Activated naive CD4-positive, alpha-beta T cell treated with anti-CD3 and anti-CD28 coated beads for 36 hours (primary cell): ENCODE measurements around the gene CEBPZOS. TPM values are rescaled to one million over a fixed set of nuclear protein-coding genes. Genes with fewer than 3 reads are reported as not detected.
"Not testable (repeated sequence)": the region's sequence is repeated elsewhere in the genome, so short reads cannot be mapped to it uniquely, and the experiment has no call there.

ENCODE experiments used
- CTCF ChIA-PET: fragments of 350-600 bp; sonication (Branson Sonifier 250); formaldehyde crosslinking; loops from one replicate; lab custom pipeline; 2021; ENCODE audit warnings: antibody characterized with exemption; lab: Charles Lee
- DNase-seq: peaks from one replicate; pipeline ENCODE4 v3.0.0-alpha.2; 2020
- H3K27ac Mint-ChIP-seq: one replicate; pipeline ENCODE4 v1.8.0; 2021; ENCODE audit warnings: mild to moderate bottlenecking, mixed read lengths
- H3K27me3 Mint-ChIP-seq: one replicate; pipeline ENCODE4 v1.8.0; 2021; ENCODE audit warnings: low read depth, mixed read lengths
- H3K36me3 Mint-ChIP-seq: one replicate; pipeline ENCODE4 v1.8.0; 2021; ENCODE audit warnings: low read depth, mixed read lengths
- H3K4me1 Mint-ChIP-seq: one replicate; pipeline ENCODE4 v1.8.0; 2021; ENCODE audit warnings: low read depth, mixed read lengths
- H3K4me3 Mint-ChIP-seq: one replicate; pipeline ENCODE4 v1.8.0; 2021; ENCODE audit warnings: mild to moderate bottlenecking, moderate library complexity, mixed read lengths
- H3K9me3 Mint-ChIP-seq: one replicate; pipeline ENCODE4 v1.8.0; 2021; ENCODE audit warnings: mixed read lengths
- intact Hi-C: fragments of 100-400 bp; cut with micrococcal nuclease; formaldehyde crosslinking; loops from one replicate; pipeline ENCODE4 v1.15.1; 2023
- total RNA-seq, 2 experiments: library from RNA; stranded (reverse); gene quantifications; one replicate each; pipeline ENCODE4 v1.2.3, GENCODE V29; 2021

CEBPZOS gene
- total RNA-seq, 2 experiments from 2014 or later: 30.3 to 30.7 TPM

DNA sequence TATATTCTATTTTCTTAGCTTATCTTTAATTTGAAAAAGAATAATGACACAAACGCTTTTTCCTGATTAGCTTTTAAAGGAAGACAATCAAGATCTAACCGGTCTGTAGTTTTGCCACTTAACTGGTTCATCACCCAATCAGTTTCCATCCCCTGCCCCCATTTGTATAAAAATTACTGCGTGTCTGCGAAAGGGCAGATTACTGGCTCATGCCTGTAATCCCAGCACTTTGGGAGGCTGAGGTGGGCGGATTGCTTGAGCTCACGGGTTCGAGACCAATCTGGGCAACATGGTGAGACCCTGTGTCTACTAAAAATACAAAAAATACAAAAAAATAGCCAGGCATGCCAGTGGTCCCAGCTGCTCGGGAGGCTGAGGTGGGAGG, 2.4 kb downstream of the CEBPZOS start:
- peaks cover 32% of the 10 kb centered on the region for H3K4me1 Mint-ChIP-seq
- CTCF ChIA-PET: no interaction called here
- H3K27me3 Mint-ChIP-seq: no peaks in the 10 kb centered on the region
- intact Hi-C loops: no loop called here
- H3K4me3 Mint-ChIP-seq: no peak overlapping the region
- H3K27ac Mint-ChIP-seq: peak overlapping the region; percentile 30
- DNase-seq: no peak
- H3K9me3 Mint-ChIP-seq: peaks cover 2% of the 10 kb centered on the region
- H3K36me3 Mint-ChIP-seq: peaks cover 24% of the 10 kb centered on the region

DNA sequence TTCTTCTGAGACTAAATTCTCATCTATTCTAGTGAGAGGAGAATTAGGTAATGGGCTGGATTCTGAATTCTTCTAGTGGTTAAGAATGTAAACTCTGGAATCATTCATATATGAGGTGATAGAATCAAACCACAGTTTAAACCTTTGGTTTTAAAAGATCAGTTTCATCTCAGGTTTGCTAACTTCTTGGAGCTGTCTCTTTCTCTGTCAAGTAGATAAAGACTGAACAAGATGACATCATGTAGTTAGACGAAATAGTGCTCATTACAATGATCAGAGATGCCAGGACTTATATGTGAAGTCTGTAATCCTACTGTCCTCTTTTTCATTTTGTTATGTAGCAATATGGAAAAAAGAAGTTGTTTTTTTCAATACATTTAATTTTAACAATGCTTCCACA, 4.9 kb downstream of the CEBPZOS start:
- H3K36me3 Mint-ChIP-seq: peaks cover 49% of the 10 kb centered on the region
- no peak overlapping the region for H3K4me3 Mint-ChIP-seq
- H3K27me3 Mint-ChIP-seq: no peaks in the 10 kb centered on the region
- DNase-seq: no peak
- intact Hi-C loops: no loop called here
- peaks cover 8% of the 10 kb centered on the region for H3K9me3 Mint-ChIP-seq
- H3K27ac Mint-ChIP-seq: peak overlapping the region; percentile 66
- peaks cover 33% of the 10 kb centered on the region for H3K4me1 Mint-ChIP-seq
- CTCF ChIA-PET: interaction anchor here (0.7 to 1.2 kb wide), 2 partner anchors 14 to 45 kb away, joined by 3 to 4 read pairs; no protein-coding TSS in a partner anchor

DNA sequence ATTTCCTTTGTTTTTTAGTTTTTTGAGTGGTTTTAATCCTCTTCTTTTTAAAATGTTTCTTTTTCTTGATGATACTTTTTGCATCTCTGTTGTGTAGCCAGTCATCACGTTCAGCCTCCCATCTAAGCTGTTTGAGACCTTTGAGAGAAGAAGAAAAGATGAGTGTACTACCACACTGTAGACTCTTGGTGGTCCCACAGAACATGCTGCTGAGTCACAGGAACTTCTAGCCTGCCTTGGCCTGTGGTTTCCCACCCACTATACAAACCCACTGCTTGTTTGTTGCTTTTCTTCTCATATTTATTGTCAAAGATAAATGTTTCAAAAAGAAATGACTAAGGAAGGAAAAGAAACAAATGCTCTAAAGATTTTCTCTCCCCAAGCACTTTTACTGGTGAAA, 5.5 kb downstream of the CEBPZOS start:
- peak; percentile 13 for DNase-seq

DNA sequence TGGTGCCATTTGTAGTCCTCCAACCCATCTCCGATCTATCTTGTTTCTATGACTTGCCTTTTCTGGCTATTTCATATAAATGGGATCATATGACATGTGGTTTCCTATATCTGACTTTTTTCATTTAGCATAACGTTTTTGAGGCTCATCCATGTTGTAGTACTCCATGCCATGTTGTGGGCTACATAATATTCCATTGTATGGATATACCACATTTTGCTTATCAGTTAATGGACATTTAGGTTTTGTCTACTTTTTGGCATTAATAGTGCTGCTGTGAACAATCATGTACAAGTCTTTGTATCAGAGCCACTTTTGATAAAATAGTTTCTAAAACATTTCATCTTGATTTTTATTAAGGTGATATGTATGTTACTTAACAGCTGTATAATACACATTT, 7.4 kb downstream of the CEBPZOS start:
- CTCF ChIA-PET: interaction anchor here (1.7 kb wide), 1 partner anchor 8 kb away, joined by 4 read pairs; no protein-coding TSS in a partner anchor
- H3K4me3 Mint-ChIP-seq: no peak overlapping the region
- H3K4me1 Mint-ChIP-seq: peaks cover 38% of the 10 kb centered on the region
- intact Hi-C loops: no loop called here
- no peak for DNase-seq
- H3K27me3 Mint-ChIP-seq: no peaks in the 10 kb centered on the region
- peaks cover 72% of the 10 kb centered on the region for H3K36me3 Mint-ChIP-seq
- H3K27ac Mint-ChIP-seq: peak overlapping the region; percentile 67
- H3K9me3 Mint-ChIP-seq: peaks cover 31% of the 10 kb centered on the region

More for the DNA sequence above, 5.5 kb downstream of the CEBPZOS start:
- Mint-ChIP-seq H3K4me1 (peaks cover 35% of the 10 kb centered on the region), H3K27ac (peak overlapping the region; percentile 66), H3K9me3 (peaks cover 12% of the 10 kb centered on the region), H3K36me3 (peaks cover 53% of the 10 kb centered on the region), H3K27me3 (no peaks in the 10 kb centered on the region), H3K4me3 (no peak overlapping the region)
- intact Hi-C loops: no loop called here
- CTCF ChIA-PET: no interaction called here

DNA sequence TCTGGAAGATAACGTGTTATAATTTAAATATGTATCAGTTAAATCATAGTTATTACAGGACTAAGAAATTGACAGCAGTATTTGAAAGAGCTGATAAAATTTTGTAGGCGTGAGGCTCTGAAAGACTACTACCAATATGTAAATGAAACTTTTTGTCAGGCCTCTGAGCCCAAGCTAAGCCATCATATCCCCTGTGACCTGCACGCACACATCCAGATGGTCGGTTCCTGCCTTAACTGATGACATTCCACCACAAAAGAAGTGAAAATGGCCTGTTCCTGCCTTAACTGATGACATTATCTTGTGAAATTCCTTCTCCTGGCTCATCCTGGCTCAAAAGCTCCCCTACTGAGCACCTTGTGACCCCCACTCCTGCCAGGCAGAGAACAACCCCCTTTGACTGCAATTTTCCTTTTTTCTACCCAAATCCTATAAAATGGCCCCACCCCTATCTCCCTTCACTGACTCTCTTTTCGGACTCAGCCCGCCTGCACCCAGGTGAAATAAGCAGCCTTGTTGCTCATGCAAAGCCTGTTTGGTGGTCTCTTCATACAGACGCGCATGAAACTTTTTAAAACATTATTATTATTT, 8.9 kb downstream of the CEBPZOS start:
- DNase-seq, CTCF ChIA-PET, H3K4me3 Mint-ChIP-seq, H3K27me3 Mint-ChIP-seq, intact Hi-C loops: not testable (repeated sequence)
- peaks cover 34% of the 10 kb centered on the region for H3K4me1 Mint-ChIP-seq
- peak overlapping the region; percentile 26 for H3K27ac Mint-ChIP-seq
- peaks cover 83% of the 10 kb centered on the region for H3K36me3 Mint-ChIP-seq
- H3K9me3 Mint-ChIP-seq: peaks cover 43% of the 10 kb centered on the region

DNA sequence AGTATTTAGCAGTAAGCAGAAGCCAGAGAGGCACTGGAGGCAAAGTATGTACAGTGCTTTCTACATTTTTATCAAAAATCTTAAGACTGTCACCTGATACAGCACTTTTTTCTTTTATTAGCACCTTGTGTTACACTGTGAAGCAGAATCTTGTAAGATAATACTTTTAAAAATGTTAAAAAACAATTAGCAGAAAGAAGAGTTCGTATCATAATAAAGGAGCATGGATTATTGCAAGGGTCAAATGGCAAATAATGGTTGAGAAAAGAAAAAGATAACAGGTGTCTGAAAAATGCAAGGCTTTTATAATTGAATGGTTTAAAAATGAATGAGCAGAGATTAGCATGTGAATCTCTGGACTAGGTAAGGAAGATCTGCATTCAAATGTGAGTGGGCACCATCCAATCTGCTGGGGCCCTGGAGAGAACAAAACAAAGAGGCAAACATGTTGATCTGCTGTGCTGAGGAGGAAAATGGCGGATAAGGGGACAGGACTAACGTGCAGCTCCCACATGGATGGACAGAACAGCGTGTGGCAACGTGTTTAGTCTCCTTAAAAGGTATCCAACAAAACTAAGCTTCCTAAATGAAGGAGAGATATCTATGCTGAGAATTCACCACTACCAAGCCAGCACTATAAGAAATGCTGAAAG, 9.5 kb downstream of the CEBPZOS start:
- H3K4me1 Mint-ChIP-seq: peaks cover 34% of the 10 kb centered on the region
- H3K27ac Mint-ChIP-seq: no peak overlapping the region
- H3K27me3 Mint-ChIP-seq: no peaks in the 10 kb centered on the region
- H3K4me3 Mint-ChIP-seq: no peak overlapping the region
- no peak for DNase-seq
- CTCF ChIA-PET: interaction anchor here (0.6 kb wide), 1 partner anchor 736 kb away, joined by 10 read pairs; no protein-coding TSS in a partner anchor
- H3K36me3 Mint-ChIP-seq: peaks cover 86% of the 10 kb centered on the region
- H3K9me3 Mint-ChIP-seq: peaks cover 44% of the 10 kb centered on the region
- intact Hi-C loops: no loop called here

DNA sequence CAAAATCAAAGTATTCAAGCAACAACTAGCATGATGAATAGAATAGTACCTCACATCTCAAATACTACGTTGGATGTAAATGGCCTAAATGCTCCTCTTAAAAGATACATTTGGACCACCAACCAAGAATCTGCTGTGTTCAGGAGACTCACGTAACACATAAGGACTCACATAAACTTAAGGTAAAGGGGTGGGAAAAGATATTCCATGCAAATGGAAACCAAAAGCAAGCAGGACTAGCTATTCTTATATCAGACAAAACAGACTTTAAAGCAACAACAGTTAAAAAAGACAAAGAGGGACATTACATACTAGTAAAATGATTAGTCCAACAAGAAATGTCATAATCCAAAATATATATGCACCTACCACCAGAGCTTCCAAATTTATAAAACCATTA, 10.5 kb downstream of the CEBPZOS start:
- intact Hi-C loops, DNase-seq, H3K27ac Mint-ChIP-seq, H3K27me3 Mint-ChIP-seq, H3K4me3 Mint-ChIP-seq: not testable (repeated sequence)
- peaks cover 33% of the 10 kb centered on the region for H3K4me1 Mint-ChIP-seq
- peaks cover 44% of the 10 kb centered on the region for H3K9me3 Mint-ChIP-seq
- peaks cover 94% of the 10 kb centered on the region for H3K36me3 Mint-ChIP-seq
- CTCF ChIA-PET: interaction anchor here (0.6 kb wide), 1 partner anchor 737 kb away, joined by 10 read pairs; no protein-coding TSS in a partner anchor

DNA sequence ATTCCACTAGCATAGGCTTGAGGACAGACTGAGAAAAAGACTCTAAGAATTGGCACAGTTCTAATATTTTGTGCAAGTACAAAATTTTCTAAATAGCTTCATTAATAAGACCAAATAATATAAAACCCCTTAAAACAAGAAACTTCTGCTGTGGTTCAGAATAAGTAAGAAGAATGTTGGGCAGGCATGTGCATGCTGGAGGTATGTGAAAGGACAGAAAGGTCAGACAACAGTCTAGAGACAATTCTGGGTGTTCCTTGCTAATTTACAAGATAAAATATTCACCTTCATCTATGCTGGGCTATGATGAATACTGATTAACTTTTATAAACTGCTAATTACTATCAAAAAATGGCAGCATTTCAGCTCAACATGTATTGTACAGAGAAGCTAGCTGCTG, 14.9 kb downstream of the CEBPZOS start:
- H3K36me3 Mint-ChIP-seq: peaks cover 74% of the 10 kb centered on the region
- CTCF ChIA-PET: interaction anchor here (1.0 kb wide), 1 partner anchor 8 kb away, joined by 4 read pairs; no protein-coding TSS in a partner anchor
- intact Hi-C loops: loop anchor here (2.0 kb wide), 1 partner anchor 14 kb away; the partner anchor contains the start of gene CEBPZOS

DNA sequence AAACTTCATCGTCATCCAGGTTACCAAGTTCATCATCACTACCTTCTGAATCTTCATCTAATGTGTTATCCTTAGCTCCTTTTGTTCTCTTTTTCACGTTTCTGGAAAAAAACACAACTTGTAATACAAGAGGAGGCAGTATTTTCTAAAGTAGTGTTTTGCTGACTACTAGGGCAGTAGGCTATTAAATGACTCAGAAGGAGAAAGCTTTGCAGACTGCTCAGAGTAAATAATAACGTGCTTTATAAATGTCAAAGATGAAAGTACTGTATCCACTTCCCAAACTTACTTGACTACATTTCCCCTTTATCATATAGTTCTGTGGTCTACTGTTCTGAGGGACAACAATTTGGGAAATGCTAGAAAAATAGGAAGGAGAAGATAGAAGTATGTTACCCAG, 15.6 kb downstream of the CEBPZOS start:
- Mint-ChIP-seq H3K9me3 (peaks cover 31% of the 10 kb centered on the region), H3K4me1 (peaks cover 25% of the 10 kb centered on the region), H3K27ac (no peak overlapping the region), H3K36me3 (peaks cover 72% of the 10 kb centered on the region), H3K4me3 (no peak overlapping the region), H3K27me3 (no peaks in the 10 kb centered on the region)
- DNase-seq: no peak
- intact Hi-C loops: loop anchor here (2.0 kb wide), 1 partner anchor 15 kb away; the partner anchor contains the start of gene CEBPZOS
- CTCF ChIA-PET: interaction anchor here (1.0 kb wide), 1 partner anchor 9 kb away, joined by 4 read pairs; no protein-coding TSS in a partner anchor

More for the DNA sequence above, 14.9 kb downstream of the CEBPZOS start:
- Mint-ChIP-seq H3K27me3 (no peaks in the 10 kb centered on the region), H3K27ac (no peak overlapping the region), H3K9me3 (peaks cover 36% of the 10 kb centered on the region), H3K4me1 (peaks cover 28% of the 10 kb centered on the region), H3K4me3 (no peak overlapping the region)
- DNase-seq: no peak

DNA sequence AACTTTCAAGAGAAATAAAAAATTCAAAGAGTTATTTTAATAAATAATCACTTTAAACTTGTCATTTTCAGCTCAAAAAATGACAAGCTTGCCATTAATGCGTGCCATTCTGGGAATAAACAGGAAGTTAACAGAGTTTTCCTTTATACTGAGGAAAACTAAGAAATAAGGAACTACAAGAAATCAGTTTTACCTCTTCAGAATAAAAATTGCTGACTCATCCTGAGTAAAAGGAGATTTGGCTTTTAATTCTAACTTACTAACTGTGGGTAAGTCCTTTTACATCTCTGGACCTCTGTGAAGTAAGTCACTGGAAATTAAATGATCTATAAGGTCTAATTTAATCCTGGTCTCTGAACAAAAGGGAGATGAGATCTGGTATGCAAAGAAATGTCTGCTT, 19.0 kb downstream of the CEBPZOS start:
- H3K4me3 Mint-ChIP-seq: no peak overlapping the region
- DNase-seq: no peak
- intact Hi-C loops: loop anchor here (2.0 kb wide), 1 partner anchor 16 kb away; the partner anchor contains the start of genes CEBPZ and NDUFAF7
- H3K4me1 Mint-ChIP-seq: peaks cover 7% of the 10 kb centered on the region
- peak overlapping the region; percentile 75 for H3K27ac Mint-ChIP-seq
- CTCF ChIA-PET: interaction anchor here (1.1 to 1.3 kb wide), 2 partner anchors 15 to 20 kb away, joined by 3 to 4 read pairs; no protein-coding TSS in a partner anchor
- H3K9me3 Mint-ChIP-seq: peaks cover 1% of the 10 kb centered on the region
- no peaks in the 10 kb centered on the region for H3K27me3 Mint-ChIP-seq
- peaks cover 50% of the 10 kb centered on the region for H3K36me3 Mint-ChIP-seq

DNA sequence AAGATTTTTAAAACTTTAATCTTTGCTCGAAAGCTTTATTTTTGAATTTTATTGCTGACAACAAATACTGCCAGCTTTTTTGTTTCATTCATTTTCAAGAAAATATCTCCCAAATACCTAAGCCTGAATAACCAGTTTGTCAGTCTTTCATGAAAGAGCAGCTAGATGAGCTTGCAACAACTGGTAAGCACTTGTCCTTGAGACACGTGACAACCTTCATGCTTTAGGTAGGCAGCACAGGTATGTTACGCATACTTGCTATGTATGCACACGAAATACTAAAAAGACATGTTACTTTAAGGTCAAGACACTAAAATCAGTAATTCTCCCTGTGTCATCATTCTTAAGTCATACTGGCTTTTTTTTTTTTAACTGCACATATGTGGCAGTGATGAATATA, 22.8 kb downstream of the CEBPZOS start:
- intact Hi-C loops: no loop called here
- CTCF ChIA-PET: interaction anchor here (0.7 to 1.3 kb wide), 2 partner anchors 9 to 93 kb away, joined by 3 to 4 read pairs; no protein-coding TSS in a partner anchor

DNA sequence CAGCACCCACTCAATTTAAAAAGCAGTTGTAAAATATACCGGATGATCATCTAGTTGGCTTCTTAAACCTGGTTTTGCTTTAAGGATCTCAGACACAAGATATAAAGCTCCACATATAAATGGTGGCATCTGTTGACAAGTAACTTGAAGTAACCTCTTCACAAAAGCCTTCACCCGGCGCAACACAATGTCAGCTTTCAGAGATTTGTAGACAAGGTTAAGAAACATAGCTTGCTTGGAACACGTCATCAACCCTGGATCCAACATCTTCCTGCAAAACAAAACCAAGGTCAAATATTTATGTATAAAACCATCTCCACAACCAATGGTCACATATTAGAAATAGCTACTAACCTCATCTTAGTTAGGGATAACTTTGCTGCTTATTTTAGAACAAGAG, 26.8 kb downstream of the CEBPZOS start:
- Mint-ChIP-seq H3K4me3 (no peak overlapping the region), H3K27ac (no peak overlapping the region), H3K9me3 (no peaks in the 10 kb centered on the region), H3K27me3 (no peaks in the 10 kb centered on the region), H3K36me3 (peaks cover 58% of the 10 kb centered on the region), H3K4me1 (peaks cover 51% of the 10 kb centered on the region)
- DNase-seq: no peak
- CTCF ChIA-PET: no interaction called here
- intact Hi-C loops: no loop called here

More for the DNA sequence above, 22.8 kb downstream of the CEBPZOS start:
- H3K27ac Mint-ChIP-seq: no peak overlapping the region
- no peak for DNase-seq
- no peaks in the 10 kb centered on the region for H3K27me3 Mint-ChIP-seq
- no peaks in the 10 kb centered on the region for H3K9me3 Mint-ChIP-seq
- H3K4me1 Mint-ChIP-seq: peaks cover 26% of the 10 kb centered on the region
- no peak overlapping the region for H3K4me3 Mint-ChIP-seq
- peaks cover 51% of the 10 kb centered on the region for H3K36me3 Mint-ChIP-seq
